NOMO-1 (cell line): ENCODE data around the gene PAIP2.
"Not testable (repeated sequence)": the region's sequence is repeated elsewhere in the genome, so short reads cannot be mapped to it uniquely, and the experiment has no call there.

ENCODE experiments used
- DNase-seq, 2 experiments: peaks; one replicate each; lab custom pipeline; 2025; ENCODE audit not compliant: unreplicated experiment in 2 of 2; lab: John Stamatoyannopoulos, UW

PAIP2 gene

GRCh38 chr5:139377226-139377625 is 35.6 kb downstream of the PAIP2 start:
- no peak for DNase-seq

- DNase-seq, result no peak
Observed at GRCh38 chr5:139378101-139378825, 36.6 kb downstream of the PAIP2 start.

GRCh38 chr5:139378941-139379361 is 37.3 kb downstream of the PAIP2 start:
- DNase-seq, result no peak

- DNase-seq, result no peak
Observed at GRCh38 chr5:139379626-139380449, 38.2 kb downstream of the PAIP2 start.

- no peak for DNase-seq
Observed at GRCh38 chr5:139381837-139382761, 40.4 kb downstream of the PAIP2 start.

- no peak for DNase-seq
Observed at GRCh38 chr5:139382807-139383206, 41.2 kb downstream of the PAIP2 start.

- no peak for DNase-seq
Observed at GRCh38 chr5:139383275-139383992, 41.8 kb downstream of the PAIP2 start, which contains the start of gene SLC23A1. Gene SLC23A1 (minus strand): TSS chr5:139383297. CDS start chr5:139383253, 44 bp downstream.

GRCh38 chr5:139383993-139384590 is 42.4 kb downstream of the PAIP2 start:
- DNase-seq, result no peak

- DNase-seq, result no peak
Observed at GRCh38 chr5:139384591-139385051, 43.0 kb downstream of the PAIP2 start.

GRCh38 chr5:139385061-139386049 is 43.7 kb downstream of the PAIP2 start:
- DNase-seq, result peak in 1 of 2 experiments; percentile 54

GRCh38 chr5:139386050-139386438 is 44.4 kb downstream of the PAIP2 start:
- DNase-seq, result peak; percentile 85 to 89

- DNase-seq, result not testable (repeated sequence)
Observed at GRCh38 chr5:139386956-139387355, 45.3 kb downstream of the PAIP2 start.

- no peak for DNase-seq
Observed at GRCh38 chr5:139387611-139388197, 46.0 kb downstream of the PAIP2 start.

GRCh38 chr5:139388198-139388821 is 46.7 kb downstream of the PAIP2 start:
- no peak for DNase-seq

- DNase-seq, result no peak
Observed at GRCh38 chr5:139389701-139390638, 48.3 kb downstream of the PAIP2 start, which contains the start of gene MZB1. Gene MZB1 (minus strand): TSS chr5:139389913. CDS start chr5:139389856, 57 bp downstream.
